Measurements from ENCODE around the gene PCDHB1.
"Not testable (repeated sequence)": the region's sequence is repeated elsewhere in the genome, so short reads cannot be mapped to it uniquely, and the experiment has no call there.

PCDHB1 gene

DNA sequence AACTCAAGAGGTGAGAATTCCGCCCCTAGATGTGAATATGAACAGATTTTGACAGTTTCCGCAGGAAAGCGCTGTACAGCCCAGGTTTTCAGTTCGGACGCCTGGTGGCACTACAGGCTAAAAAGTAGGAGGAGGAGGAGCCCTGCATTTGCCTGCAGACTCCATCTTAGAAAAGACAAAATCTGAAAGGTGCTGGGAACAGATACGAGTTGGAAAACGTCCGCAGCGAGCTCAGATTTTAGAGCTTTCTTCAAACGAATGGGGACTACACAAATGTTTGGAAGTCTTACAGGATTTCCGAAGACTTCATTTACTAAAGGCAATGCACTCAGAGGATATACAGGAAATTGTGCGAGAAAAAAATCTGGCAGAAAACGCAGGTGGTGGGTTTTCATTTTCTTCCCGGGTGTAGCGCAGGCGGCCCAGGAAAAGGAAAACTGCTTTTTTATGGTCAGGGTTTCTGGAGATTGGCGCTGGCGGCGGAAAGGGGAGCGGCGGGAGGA, 33.4 kb downstream of the PCDHB1 start:
- no peak for DNase-seq

DNA sequence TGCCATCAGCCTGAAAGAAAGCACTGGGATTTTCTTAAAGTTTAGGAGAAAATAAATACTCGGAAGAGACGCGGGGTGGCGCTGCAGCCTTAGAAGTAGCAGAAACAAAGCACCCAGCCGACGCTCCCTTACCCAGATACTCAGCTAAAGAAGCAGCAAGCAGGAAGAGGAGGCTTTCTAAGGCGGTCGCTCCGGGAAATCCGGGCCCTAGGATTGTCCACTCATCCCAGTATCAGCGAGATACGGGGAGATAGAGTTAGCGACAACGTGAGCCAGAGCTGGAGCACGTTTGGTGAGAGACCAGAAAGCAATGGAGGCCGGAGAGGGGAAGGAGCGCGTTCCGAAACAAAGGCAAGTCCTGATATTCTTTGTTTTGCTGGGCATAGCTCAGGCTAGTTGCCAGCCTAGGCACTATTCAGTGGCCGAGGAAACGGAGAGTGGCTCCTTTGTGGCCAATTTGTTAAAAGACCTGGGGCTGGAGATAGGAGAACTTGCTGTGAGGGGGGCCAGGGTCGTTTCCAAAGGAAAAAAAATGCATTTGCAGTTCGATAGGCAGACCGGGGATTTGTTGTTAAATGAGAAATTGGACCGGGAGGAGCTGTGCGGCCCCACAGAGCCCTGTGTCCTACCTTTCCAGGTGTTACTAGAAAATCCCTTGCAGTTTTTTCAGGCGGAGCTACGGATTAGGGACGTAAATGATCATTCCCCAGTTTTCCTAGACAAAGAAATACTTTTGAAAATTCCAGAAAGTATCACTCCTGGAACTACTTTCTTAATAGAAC, 43.5 kb downstream of the PCDHB1 start, which contains the start of gene PCDHB2:
Gene PCDHB2, plus strand, starts transcription at position 135 of the 782 bp plus-strand sequence. Its CDS starts 176 bp downstream, at position 311.
- no peak for DNase-seq

DNA sequence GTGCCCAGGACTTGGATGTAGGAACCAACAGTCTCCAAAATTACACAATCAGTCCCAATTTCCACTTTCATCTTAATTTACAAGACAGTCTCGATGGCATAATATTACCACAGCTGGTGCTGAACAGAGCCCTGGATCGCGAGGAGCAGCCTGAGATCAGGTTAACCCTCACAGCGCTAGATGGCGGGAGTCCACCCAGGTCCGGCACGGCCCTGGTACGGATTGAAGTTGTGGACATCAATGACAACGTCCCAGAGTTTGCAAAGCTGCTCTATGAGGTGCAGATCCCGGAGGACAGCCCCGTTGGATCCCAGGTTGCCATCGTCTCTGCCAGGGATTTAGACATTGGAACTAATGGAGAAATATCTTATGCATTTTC, 44.1 kb downstream of the PCDHB1 start:
- no peak for DNase-seq

DNA sequence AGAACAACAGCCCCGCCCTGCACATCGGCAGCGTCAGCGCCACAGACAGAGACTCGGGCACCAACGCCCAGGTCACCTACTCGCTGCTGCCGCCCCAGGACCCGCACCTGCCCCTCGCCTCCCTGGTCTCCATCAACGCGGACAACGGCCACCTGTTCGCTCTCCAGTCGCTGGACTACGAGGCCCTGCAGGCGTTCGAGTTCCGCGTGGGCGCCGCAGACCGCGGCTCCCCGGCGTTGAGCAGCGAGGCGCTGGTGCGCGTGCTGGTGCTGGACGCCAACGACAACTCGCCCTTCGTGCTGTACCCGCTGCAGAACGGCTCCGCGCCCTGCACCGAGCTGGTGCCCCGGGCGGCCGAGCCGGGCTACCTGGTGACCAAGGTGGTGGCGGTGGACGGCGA, 45.0 kb downstream of the PCDHB1 start:
- DNase-seq = not testable (repeated sequence)

DNA sequence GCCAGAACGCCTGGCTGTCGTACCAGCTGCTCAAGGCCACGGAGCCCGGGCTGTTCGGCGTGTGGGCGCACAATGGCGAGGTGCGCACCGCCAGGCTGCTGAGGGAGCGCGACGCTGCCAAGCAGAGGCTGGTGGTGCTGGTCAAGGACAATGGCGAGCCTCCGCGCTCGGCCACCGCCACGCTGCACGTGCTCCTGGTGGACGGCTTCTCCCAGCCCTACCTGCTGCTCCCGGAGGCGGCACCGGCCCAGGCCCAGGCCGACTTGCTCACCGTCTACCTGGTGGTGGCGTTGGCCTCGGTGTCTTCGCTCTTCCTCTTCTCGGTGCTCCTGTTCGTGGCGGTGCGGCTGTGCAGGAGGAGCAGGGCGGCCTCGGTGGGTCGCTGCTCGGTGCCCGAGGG, 45.4 kb downstream of the PCDHB1 start:
- DNase-seq = not testable (repeated sequence)

DNA sequence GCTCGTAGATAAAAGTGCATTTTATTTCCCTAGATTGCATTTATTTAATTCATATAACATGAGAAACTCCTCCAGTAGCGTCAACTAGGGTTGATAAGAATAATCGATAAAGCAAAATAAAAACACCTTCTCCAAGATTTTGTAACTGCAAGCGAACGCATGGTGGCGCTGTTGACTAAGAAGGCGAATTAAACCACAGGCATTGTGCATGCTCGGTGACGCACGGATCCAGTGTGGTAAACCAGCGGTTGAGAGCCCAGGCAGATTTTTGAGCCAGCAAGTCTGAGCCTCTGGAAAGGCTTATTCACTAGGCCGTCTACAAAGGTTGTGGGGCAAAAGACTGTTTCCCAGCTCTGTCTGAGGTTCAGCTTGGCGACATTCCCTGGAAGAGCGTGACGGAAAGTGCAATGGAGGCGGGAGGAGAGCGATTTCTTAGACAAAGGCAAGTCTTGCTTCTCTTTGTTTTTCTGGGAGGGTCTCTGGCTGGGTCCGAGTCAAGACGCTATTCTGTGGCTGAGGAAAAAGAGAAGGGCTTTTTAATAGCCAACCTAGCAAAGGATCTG, 49.1 kb downstream of the PCDHB1 start, which contains the start of gene PCDHB3:
Gene PCDHB3, plus strand, starts transcription at position 231 of the 563 bp plus-strand sequence. Its CDS starts 177 bp downstream, at position 408.
- no peak for DNase-seq

DNA sequence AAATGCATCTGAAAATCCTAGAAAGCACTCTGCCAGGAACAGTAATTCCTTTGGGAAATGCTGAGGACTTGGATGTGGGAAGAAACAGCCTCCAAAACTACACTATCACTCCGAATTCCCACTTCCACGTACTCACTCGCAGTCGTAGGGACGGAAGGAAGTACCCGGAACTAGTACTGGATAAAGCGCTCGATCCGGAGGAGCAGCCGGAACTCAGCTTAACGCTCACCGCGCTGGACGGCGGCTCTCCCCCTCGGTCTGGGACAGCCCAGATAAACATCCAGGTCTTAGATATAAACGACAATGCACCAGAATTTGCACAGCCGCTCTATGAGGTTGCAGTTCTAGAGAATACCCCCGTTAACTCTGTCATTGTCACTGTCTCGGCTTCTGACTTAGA, 49.9 kb downstream of the PCDHB1 start:
- DNase-seq = no peak

DNA sequence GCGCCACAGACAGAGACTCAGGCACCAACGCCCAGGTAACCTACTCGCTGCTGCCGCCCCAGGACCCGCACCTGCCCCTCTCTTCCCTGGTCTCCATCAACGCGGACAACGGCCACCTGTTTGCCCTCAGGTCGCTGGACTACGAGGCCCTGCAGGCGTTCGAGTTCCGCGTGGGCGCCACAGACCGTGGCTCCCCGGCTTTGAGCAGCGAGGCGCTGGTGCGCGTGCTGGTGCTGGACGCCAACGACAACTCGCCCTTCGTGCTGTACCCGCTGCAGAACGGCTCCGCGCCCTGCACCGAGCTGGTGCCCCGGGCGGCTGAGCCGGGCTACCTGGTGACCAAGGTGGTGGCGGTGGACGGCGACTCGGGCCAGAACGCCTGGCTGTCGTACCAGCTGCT, 50.9 kb downstream of the PCDHB1 start:
- not testable (repeated sequence) for DNase-seq

DNA sequence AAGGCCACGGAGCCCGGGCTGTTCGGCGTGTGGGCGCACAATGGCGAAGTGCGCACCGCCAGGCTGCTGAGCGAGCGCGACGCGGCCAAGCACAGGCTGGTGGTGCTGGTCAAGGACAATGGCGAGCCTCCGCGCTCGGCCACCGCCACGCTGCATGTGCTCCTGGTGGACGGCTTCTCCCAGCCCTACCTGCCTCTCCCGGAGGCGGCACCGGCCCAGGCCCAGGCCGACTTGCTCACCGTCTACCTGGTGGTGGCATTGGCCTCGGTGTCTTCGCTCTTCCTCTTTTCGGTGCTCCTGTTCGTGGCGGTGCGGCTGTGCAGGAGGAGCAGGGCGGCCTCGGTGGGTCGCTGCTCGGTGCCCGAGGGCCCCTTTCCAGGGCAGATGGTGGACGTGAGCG, 51.3 kb downstream of the PCDHB1 start:
- DNase-seq = not testable (repeated sequence)

DNA sequence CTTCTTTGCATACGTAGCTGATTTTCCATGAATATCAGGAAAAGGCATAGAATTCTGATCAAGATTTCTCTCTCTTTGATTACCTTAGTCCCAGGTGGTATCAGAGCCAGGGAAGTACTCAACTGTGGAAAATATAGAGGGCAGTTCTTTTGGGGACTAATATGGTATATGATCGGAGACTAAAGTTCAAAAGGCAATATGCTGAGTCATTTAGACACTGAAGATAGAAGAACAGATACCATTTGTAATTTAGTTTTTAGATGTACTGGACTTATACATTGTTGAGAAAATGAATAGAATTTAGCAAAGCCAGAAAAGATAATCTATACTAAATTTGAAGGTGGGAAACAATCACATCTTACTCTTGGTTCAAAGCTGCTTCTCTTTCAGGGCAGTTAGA, 54.2 kb downstream of the PCDHB1 start:
- no peak for DNase-seq

Data from KG1 (cell line).